ENCODE measurements around the gene ZNF26.

DNA sequence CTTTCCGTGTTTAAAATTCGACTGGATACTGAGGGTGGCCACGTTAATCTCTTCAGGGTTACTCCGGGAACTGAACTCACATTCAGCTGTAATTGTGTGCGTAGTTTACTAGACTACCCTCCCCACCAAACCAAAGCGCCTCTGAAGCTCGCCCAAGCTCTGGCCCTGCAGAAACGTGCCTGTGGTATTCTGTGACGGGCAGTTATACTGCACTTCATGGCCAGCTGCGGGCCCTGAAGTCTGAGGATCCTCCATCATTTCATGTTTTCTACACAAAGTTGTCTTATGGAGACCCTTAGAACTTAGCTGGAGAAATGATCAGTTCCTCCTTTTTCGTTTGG is 688 bp downstream of the ZNF26 start:
- TF ChIP-seq, protein P1, sequence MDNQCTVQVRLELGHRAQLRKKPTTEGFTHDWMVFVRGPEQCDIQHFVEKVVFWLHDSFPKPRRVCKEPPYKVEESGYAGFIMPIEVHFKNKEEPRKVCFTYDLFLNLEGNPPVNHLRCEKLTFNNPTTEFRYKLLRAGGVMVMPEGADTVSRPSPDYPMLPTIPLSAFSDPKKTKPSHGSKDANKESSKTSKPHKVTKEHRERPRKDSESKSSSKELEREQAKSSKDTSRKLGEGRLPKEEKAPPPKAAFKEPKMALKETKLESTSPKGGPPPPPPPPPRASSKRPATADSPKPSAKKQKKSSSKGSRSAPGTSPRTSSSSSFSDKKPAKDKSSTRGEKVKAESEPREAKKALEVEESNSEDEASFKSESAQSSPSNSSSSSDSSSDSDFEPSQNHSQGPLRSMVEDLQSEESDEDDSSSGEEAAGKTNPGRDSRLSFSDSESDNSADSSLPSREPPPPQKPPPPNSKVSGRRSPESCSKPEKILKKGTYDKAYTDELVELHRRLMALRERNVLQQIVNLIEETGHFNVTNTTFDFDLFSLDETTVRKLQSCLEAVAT (IDR thresholded peaks at IDR 0.05): no peak
- TF ChIP-seq ZNF217 (IDR thresholded peaks at IDR 0.05): no peak
- TF ChIP-seq, protein P2, sequence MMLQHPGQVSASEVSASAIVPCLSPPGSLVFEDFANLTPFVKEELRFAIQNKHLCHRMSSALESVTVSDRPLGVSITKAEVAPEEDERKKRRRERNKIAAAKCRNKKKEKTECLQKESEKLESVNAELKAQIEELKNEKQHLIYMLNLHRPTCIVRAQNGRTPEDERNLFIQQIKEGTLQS (IDR thresholded peaks at IDR 0.05; ENCODE audit: borderline replicate concordance, extremely low read depth, low read depth, low read length): no peak
- no peak for TF ChIP-seq ZNF207 (IDR thresholded peaks at IDR 0.05; ENCODE audit: borderline replicate concordance)
- TF ChIP-seq, protein P3, sequence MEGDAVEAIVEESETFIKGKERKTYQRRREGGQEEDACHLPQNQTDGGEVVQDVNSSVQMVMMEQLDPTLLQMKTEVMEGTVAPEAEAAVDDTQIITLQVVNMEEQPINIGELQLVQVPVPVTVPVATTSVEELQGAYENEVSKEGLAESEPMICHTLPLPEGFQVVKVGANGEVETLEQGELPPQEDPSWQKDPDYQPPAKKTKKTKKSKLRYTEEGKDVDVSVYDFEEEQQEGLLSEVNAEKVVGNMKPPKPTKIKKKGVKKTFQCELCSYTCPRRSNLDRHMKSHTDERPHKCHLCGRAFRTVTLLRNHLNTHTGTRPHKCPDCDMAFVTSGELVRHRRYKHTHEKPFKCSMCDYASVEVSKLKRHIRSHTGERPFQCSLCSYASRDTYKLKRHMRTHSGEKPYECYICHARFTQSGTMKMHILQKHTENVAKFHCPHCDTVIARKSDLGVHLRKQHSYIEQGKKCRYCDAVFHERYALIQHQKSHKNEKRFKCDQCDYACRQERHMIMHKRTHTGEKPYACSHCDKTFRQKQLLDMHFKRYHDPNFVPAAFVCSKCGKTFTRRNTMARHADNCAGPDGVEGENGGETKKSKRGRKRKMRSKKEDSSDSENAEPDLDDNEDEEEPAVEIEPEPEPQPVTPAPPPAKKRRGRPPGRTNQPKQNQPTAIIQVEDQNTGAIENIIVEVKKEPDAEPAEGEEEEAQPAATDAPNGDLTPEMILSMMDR (IDR thresholded peaks at IDR 0.05 in 2 of 3, conservative IDR thresholded peaks at IDR 0.05 in 1 of 3; ENCODE audit: control insufficient read depth in 2 of 3, extremely low read depth in 1 of 3, insufficient read depth in 1 of 3, low read depth in 3 of 3, low read length in 3 of 3): no peak
- no peak for TF ChIP-seq BACH1 (IDR thresholded peaks at IDR 0.05; ENCODE audit: borderline replicate concordance)
- TF ChIP-seq, protein P4, sequence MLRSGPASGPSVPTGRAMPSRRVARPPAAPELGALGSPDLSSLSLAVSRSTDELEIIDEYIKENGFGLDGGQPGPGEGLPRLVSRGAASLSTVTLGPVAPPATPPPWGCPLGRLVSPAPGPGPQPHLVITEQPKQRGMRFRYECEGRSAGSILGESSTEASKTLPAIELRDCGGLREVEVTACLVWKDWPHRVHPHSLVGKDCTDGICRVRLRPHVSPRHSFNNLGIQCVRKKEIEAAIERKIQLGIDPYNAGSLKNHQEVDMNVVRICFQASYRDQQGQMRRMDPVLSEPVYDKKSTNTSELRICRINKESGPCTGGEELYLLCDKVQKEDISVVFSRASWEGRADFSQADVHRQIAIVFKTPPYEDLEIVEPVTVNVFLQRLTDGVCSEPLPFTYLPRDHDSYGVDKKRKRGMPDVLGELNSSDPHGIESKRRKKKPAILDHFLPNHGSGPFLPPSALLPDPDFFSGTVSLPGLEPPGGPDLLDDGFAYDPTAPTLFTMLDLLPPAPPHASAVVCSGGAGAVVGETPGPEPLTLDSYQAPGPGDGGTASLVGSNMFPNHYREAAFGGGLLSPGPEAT (IDR thresholded peaks at IDR 0.05; ENCODE audit: low read depth): no peak
- TF ChIP-seq SP1 (IDR thresholded peaks at IDR 0.05; ENCODE audit: low read depth, low read length): no peak
- no peak for TF ChIP-seq LARP7 (IDR thresholded peaks at IDR 0.05)
